Parathyroid adenoma (tissue), 2 donors: Measurements from ENCODE around the gene AFF4.

Experiments
- H2AFZ ChIP-seq: fragments of 300-600 bp; sonication (generic); one replicate; pipeline ENCODE4 v1.7.0; 2017; ENCODE audit warnings: antibody characterized with exemption, mild to moderate bottlenecking
- H3K27ac ChIP-seq: fragments of 300-600 bp; sonication (generic); one replicate; pipeline ENCODE4 v1.7.0; 2017
- H3K27me3 ChIP-seq: fragments of 300-600 bp; sonication (generic); one replicate; pipeline ENCODE4 v1.7.0; 2017; ENCODE audit warnings: low read length; ENCODE audit not compliant: control insufficient read depth, insufficient read depth
- H3K36me3 ChIP-seq: fragments of 300-600 bp; sonication (generic); one replicate; pipeline ENCODE4 v1.7.0; 2017; ENCODE audit warnings: low read length; ENCODE audit not compliant: control insufficient read depth, insufficient read depth
- H3K4me1 ChIP-seq: fragments of 300-600 bp; sonication (generic); one replicate; pipeline ENCODE4 v1.7.0; 2017; ENCODE audit warnings: control low read depth
- H3K4me2 ChIP-seq: fragments of 300-600 bp; sonication (generic); one replicate; pipeline ENCODE4 v1.7.0; 2017; ENCODE audit warnings: low read length
- H3K4me3 ChIP-seq: fragments of 300-600 bp; sonication (generic); one replicate; pipeline ENCODE4 v1.7.0; 2017; ENCODE audit warnings: low read depth, low read length
- H3K79me2 ChIP-seq: fragments of 300-600 bp; sonication (generic); one replicate; pipeline ENCODE4 v1.7.0; 2017; ENCODE audit warnings: control low read depth
- H3K9ac ChIP-seq: fragments of 300-600 bp; sonication (generic); one replicate; pipeline ENCODE4 v1.7.0; 2017; ENCODE audit warnings: mild to moderate bottlenecking
- H3K9me3 ChIP-seq: fragments of 300-600 bp; sonication (generic); one replicate; pipeline ENCODE4 v1.7.0; 2017; ENCODE audit warnings: low read length; ENCODE audit not compliant: control insufficient read depth
- TF ChIP-seq, protein P1 (sequence below): fragments of 300-600 bp; sonication (generic); IDR thresholded peaks from one replicate; pipeline ENCODE4 v1.7.0; 2017; ENCODE audit warnings: antibody characterized with exemption, mild to moderate bottlenecking
- donor health status: primary hyperparathyroidism.

The AFF4 gene

GRCh38 chr5:132886064-132886823, 77.2 kb downstream of the AFF4 start:
- Histone ChIP-seq H3K27ac (no peak overlapping the region), H3K79me2 (no peaks in the 10 kb centered on the region), H3K4me1 (no peaks in the 10 kb centered on the region), H3K9me3 (no peaks in the 10 kb centered on the region), H3K4me2 (no peak overlapping the region), H2AFZ (no peak overlapping the region), H3K4me3 (no peak overlapping the region), H3K9ac (no peak overlapping the region), H3K27me3 (no peaks in the 10 kb centered on the region), H3K36me3 (no peaks in the 10 kb centered on the region)
- TF ChIP-seq, protein P1, sequence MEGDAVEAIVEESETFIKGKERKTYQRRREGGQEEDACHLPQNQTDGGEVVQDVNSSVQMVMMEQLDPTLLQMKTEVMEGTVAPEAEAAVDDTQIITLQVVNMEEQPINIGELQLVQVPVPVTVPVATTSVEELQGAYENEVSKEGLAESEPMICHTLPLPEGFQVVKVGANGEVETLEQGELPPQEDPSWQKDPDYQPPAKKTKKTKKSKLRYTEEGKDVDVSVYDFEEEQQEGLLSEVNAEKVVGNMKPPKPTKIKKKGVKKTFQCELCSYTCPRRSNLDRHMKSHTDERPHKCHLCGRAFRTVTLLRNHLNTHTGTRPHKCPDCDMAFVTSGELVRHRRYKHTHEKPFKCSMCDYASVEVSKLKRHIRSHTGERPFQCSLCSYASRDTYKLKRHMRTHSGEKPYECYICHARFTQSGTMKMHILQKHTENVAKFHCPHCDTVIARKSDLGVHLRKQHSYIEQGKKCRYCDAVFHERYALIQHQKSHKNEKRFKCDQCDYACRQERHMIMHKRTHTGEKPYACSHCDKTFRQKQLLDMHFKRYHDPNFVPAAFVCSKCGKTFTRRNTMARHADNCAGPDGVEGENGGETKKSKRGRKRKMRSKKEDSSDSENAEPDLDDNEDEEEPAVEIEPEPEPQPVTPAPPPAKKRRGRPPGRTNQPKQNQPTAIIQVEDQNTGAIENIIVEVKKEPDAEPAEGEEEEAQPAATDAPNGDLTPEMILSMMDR: no peak

- H3K4me3 ChIP-seq: no peak overlapping the region
- no peaks in the 10 kb centered on the region for H3K36me3 ChIP-seq
- H2AFZ ChIP-seq: no peak overlapping the region
- H3K4me2 ChIP-seq: no peak overlapping the region
- H3K27me3 ChIP-seq: no peaks in the 10 kb centered on the region
- no peak overlapping the region for H3K9ac ChIP-seq
- no peaks in the 10 kb centered on the region for H3K9me3 ChIP-seq
- no peaks in the 10 kb centered on the region for H3K79me2 ChIP-seq
- no peak overlapping the region for H3K27ac ChIP-seq
- TF ChIP-seq, protein P1: no peak
- no peaks in the 10 kb centered on the region for H3K4me1 ChIP-seq
Measured at GRCh38 chr5:132884548-132884947, 78.9 kb downstream of the AFF4 start.

DNA sequence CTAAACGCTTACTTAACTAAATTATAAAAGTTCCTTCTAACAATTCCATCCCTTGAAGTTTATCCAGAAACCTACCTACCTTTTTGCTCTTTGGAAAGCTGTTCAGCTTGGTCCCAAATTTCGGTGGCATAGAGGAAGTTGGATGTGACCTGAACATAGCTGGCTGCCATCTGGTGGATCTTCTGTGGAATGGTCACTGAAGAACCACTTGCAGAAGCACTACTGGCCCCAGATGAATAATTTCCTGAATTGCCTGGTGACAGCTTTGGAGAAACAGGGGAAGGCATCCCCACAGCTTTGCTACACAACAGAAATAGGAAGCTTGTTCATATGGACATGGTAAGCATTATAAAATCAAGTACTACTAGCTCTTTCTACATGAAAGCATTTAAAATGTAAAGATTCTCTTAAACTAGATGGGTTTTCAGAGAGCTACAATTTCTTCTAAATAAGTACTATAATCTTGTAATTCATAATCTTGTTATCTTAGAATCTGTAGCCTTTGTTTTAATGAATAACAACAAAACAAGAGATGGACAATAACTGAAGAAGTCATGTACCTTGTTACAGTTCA, 80.1 kb downstream of the AFF4 start:
- no peak overlapping the region for H3K27ac ChIP-seq
- H3K9me3 ChIP-seq: no peaks in the 10 kb centered on the region
- TF ChIP-seq, protein P1: peak; percentile 74
- no peaks in the 10 kb centered on the region for H3K27me3 ChIP-seq
- no peak overlapping the region for H3K4me3 ChIP-seq
- no peaks in the 10 kb centered on the region for H3K36me3 ChIP-seq
- no peak overlapping the region for H2AFZ ChIP-seq
- no peaks in the 10 kb centered on the region for H3K4me1 ChIP-seq
- no peaks in the 10 kb centered on the region for H3K79me2 ChIP-seq
- no peak overlapping the region for H3K4me2 ChIP-seq
- H3K9ac ChIP-seq: no peak overlapping the region

GRCh38 chr5:132877938-132878337, 85.5 kb downstream of the AFF4 start:
- Histone ChIP-seq H3K27me3 (no peaks in the 10 kb centered on the region), H3K79me2 (no peaks in the 10 kb centered on the region), H3K4me3 (no peak overlapping the region), H3K36me3 (no peaks in the 10 kb centered on the region), H3K4me1 (no peaks in the 10 kb centered on the region), H3K27ac (no peak overlapping the region), H2AFZ (no peak overlapping the region), H3K9me3 (no peaks in the 10 kb centered on the region), H3K9ac (no peak overlapping the region), H3K4me2 (no peak overlapping the region)
- TF ChIP-seq, protein P1: no peak

DNA sequence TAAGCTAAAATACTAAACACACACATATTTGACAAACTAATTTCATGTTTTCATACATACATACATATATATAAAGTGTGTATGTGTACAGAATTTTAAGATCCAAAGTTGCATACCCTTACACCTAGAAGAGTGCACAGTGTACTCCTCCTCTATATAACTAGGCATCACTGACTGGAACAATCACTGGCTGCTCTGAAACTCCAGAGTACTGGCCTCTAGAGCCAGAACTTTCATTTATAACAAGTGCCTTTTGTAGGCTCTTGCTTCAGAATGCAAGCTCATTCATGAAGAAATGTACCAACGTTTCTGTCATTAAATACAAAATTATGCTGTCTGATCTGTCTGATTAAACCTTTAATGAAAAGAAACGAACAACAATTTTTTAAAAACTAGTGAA, 86.0 kb downstream of the AFF4 start:
- Histone ChIP-seq H3K4me2 (no peak overlapping the region), H3K79me2 (no peaks in the 10 kb centered on the region), H3K27me3 (no peaks in the 10 kb centered on the region), H3K9ac (no peak overlapping the region), H2AFZ (no peak overlapping the region), H3K27ac (no peak overlapping the region), H3K9me3 (no peaks in the 10 kb centered on the region), H3K36me3 (no peaks in the 10 kb centered on the region), H3K4me1 (no peaks in the 10 kb centered on the region), H3K4me3 (no peak overlapping the region)
- TF ChIP-seq, protein P1: no peak
